ENCODE results near the gene GDF2.

Gene GDF2

GRCh38 chr10:47322300-47323061 is at the start of gene GDF2:
GDF2 (plus strand) TSS chr10:47322454; CDS start chr10:47322669, 215 bp downstream.
- no peak for FAIRE-seq

GRCh38 chr10:47276071-47276470 is 46.2 kb upstream of the GDF2 start:
- no peak for FAIRE-seq

- FAIRE-seq: no peak
Measured at GRCh38 chr10:47276576-47277351, 45.5 kb upstream of the GDF2 start.

- FAIRE-seq: no peak
Measured at GRCh38 chr10:47277352-47278151, 44.7 kb upstream of the GDF2 start.

- FAIRE-seq: no peak
Measured at GRCh38 chr10:47278152-47278473, 44.1 kb upstream of the GDF2 start.

GRCh38 chr10:47278720-47279119 is 43.5 kb upstream of the GDF2 start:
- no peak for FAIRE-seq

- FAIRE-seq: no peak
Measured at GRCh38 chr10:47279276-47279675, 43.0 kb upstream of the GDF2 start.

GRCh38 chr10:47282005-47282656 is 40.1 kb upstream of the GDF2 start:
- FAIRE-seq: no peak

GRCh38 chr10:47282657-47283018 is 39.6 kb upstream of the GDF2 start:
- no peak for FAIRE-seq

- no peak for FAIRE-seq
Measured at GRCh38 chr10:47283101-47283630, 39.1 kb upstream of the GDF2 start.

- no peak for FAIRE-seq
Measured at GRCh38 chr10:47283848-47284247, 38.4 kb upstream of the GDF2 start.

GRCh38 chr10:47285381-47286115 is 36.7 kb upstream of the GDF2 start:
- no peak for FAIRE-seq

GRCh38 chr10:47286116-47286505 is 36.1 kb upstream of the GDF2 start:
- no peak for FAIRE-seq

- no peak for FAIRE-seq
Measured at GRCh38 chr10:47286591-47287315, 35.5 kb upstream of the GDF2 start.

- FAIRE-seq: no peak
Measured at GRCh38 chr10:47287365-47287802, 34.9 kb upstream of the GDF2 start.

- FAIRE-seq: no peak
Measured at GRCh38 chr10:47287805-47288204, 34.4 kb upstream of the GDF2 start.

- FAIRE-seq: no peak
Measured at GRCh38 chr10:47288236-47288635, 34.0 kb upstream of the GDF2 start.

- FAIRE-seq: no peak
Measured at GRCh38 chr10:47288916-47289495, 33.2 kb upstream of the GDF2 start.

- FAIRE-seq: no peak
Measured at GRCh38 chr10:47289921-47290320, 32.3 kb upstream of the GDF2 start.

- no peak for FAIRE-seq
Measured at GRCh38 chr10:47290338-47290737, 31.9 kb upstream of the GDF2 start.

- FAIRE-seq: no peak
Measured at GRCh38 chr10:47291682-47292081, 30.6 kb upstream of the GDF2 start.

Data from G401.6 (cell line).